Upper lobe of right lung (tissue), 1 donor: Measurements from ENCODE around the gene DDX51. TPM values are rescaled to one million over a fixed set of nuclear protein-coding genes. Genes with fewer than 3 reads are reported as not detected.
A peak's percentile ranks its signal among the peaks of the same experiment; 100 is the strongest.

ENCODE experiments used
- ATAC-seq: fragments of 200-7000 bp; cut with Tn5 transposase; one replicate; pipeline ENCODE4 v1.9.1; 2020; ENCODE audit warnings: mild to moderate bottlenecking, moderate library complexity
- DNase-seq: peaks from one replicate; pipeline ENCODE4 v3.0.0-alpha.2; 2020
- H3K27ac ChIP-seq: fragments of 200-600 bp; one replicate; pipeline ENCODE4 v1.8.0; 2022
- H3K27me3 ChIP-seq: fragments of 200-600 bp; one replicate; pipeline ENCODE4 v1.8.0; 2022; ENCODE audit warnings: mild to moderate bottlenecking
- H3K36me3 ChIP-seq: fragments of 200-600 bp; one replicate; pipeline ENCODE4 v1.8.0; 2022
- H3K4me1 ChIP-seq: fragments of 200-600 bp; one replicate; pipeline ENCODE4 v1.8.0; 2022
- H3K4me3 ChIP-seq: fragments of 200-600 bp; one replicate; pipeline ENCODE4 v1.8.0; 2022; ENCODE audit warnings: mild to moderate bottlenecking
- H3K9me3 ChIP-seq: fragments of 200-600 bp; one replicate; pipeline ENCODE4 v1.8.0; 2022
- intact Hi-C: fragments of 100-400 bp; cut with DNase I; formaldehyde crosslinking; loops from one replicate; pipeline ENCODE4 v1.11.0; 2022
- long read RNA-seq: library from polyadenylated mRNA; unstranded; transcript quantifications from one replicate; pipeline ENCODE4 v2.0.0, GENCODE V29; 2021
- total RNA-seq: library from RNA; stranded (reverse); fragmentation: NEBNext Ultra II Directional; extraction: Animal tissue kit (Norgen Biotek cat#: 25700); gene quantifications from one replicate; pipeline ENCODE4 v1.2.1, GENCODE V29; 2021
- TF ChIP-seq, protein P1 (sequence below): fragments of 200-600 bp; IDR thresholded peaks from one replicate; pipeline ENCODE4 v1.8.0; 2022; ENCODE audit warnings: antibody characterized with exemption
- donor health status: DM: no; HTN: yes; CAD: no; lungs with severe emphysema.

The DDX51 gene, protein sequence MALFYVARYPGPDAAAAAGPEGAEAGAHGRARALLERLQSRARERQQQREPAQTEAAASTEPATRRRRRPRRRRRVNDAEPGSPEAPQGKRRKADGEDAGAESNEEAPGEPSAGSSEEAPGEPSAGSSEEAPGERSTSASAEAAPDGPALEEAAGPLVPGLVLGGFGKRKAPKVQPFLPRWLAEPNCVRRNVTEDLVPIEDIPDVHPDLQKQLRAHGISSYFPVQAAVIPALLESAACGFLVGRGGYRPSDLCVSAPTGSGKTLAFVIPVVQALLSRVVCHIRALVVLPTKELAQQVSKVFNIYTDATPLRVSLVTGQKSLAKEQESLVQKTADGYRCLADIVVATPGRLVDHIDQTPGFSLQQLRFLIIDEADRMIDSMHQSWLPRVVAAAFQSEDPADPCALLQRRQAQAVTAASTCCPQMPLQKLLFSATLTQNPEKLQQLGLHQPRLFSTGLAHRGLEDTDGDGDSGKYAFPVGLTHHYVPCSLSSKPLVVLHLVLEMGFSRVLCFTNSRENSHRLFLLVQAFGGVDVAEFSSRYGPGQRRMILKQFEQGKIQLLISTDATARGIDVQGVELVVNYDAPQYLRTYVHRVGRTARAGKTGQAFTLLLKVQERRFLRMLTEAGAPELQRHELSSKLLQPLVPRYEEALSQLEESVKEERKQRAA
- total RNA-seq: 16.2 TPM
- long read RNA-seq, full-length matches to known transcripts: 30 of 60 reads
- long read RNA-seq, partial matches to known transcripts: 3 of 60 reads
- long read RNA-seq, other reads (novel, unspliced or antisense): 27 of 60 reads

DNA sequence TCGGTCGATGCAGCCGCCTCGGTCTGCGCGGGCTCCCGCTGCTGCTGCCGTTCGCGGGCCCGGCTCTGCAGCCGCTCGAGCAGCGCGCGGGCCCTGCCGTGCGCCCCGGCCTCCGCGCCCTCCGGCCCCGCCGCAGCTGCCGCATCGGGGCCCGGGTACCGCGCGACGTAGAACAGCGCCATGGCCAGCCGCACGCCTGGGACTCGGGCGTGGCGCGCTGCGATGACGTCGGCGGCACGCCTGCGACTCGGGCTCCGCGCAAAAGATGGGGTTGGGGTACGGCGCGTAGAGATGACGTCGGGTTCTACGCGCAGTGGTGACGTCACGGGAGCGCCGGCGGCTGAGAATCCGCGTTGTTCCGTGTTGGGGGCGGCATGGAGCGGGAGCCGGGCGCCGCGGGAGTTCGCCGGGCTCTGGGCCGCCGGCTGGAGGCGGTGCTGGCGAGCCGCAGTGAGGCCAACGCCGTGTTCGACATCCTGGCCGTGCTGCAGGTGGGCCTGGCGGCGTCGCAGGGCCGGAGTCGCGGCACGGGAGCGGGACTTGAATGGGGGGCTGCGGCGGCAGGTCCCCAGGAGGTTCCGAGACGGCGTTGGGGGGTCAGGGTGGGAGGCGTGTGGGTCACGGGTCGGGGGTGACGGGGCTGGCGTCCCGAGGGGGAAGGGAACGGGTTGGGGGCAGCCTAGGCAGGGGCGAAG is at the start of gene DDX51, which contains the start of gene NOC4L:
TSS of gene DDX51 (minus strand) at position 205 of the 695 bp plus-strand sequence. CDS start at position 182, 23 bp downstream.
TSS of gene NOC4L (plus strand) at position 343 of the 695 bp plus-strand sequence. CDS start at position 375, 32 bp downstream.
- TF ChIP-seq, protein P1, sequence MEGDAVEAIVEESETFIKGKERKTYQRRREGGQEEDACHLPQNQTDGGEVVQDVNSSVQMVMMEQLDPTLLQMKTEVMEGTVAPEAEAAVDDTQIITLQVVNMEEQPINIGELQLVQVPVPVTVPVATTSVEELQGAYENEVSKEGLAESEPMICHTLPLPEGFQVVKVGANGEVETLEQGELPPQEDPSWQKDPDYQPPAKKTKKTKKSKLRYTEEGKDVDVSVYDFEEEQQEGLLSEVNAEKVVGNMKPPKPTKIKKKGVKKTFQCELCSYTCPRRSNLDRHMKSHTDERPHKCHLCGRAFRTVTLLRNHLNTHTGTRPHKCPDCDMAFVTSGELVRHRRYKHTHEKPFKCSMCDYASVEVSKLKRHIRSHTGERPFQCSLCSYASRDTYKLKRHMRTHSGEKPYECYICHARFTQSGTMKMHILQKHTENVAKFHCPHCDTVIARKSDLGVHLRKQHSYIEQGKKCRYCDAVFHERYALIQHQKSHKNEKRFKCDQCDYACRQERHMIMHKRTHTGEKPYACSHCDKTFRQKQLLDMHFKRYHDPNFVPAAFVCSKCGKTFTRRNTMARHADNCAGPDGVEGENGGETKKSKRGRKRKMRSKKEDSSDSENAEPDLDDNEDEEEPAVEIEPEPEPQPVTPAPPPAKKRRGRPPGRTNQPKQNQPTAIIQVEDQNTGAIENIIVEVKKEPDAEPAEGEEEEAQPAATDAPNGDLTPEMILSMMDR: no peak
- H3K27ac ChIP-seq: peak within 1 kb of the TSS; percentile 87
- H3K27me3 ChIP-seq: no peaks in the 10 kb centered on the region
- peaks cover 33% of the 10 kb centered on the region for H3K36me3 ChIP-seq
- ATAC-seq: peak; percentile 95
- DNase-seq: peak; percentile 96
- intact Hi-C loops: no loop called here
- H3K4me3 ChIP-seq: peak within 1 kb of the TSS; percentile 81
- H3K4me1 ChIP-seq: peaks cover 18% of the 10 kb centered on the region
- no peaks in the 10 kb centered on the region for H3K9me3 ChIP-seq

DNA sequence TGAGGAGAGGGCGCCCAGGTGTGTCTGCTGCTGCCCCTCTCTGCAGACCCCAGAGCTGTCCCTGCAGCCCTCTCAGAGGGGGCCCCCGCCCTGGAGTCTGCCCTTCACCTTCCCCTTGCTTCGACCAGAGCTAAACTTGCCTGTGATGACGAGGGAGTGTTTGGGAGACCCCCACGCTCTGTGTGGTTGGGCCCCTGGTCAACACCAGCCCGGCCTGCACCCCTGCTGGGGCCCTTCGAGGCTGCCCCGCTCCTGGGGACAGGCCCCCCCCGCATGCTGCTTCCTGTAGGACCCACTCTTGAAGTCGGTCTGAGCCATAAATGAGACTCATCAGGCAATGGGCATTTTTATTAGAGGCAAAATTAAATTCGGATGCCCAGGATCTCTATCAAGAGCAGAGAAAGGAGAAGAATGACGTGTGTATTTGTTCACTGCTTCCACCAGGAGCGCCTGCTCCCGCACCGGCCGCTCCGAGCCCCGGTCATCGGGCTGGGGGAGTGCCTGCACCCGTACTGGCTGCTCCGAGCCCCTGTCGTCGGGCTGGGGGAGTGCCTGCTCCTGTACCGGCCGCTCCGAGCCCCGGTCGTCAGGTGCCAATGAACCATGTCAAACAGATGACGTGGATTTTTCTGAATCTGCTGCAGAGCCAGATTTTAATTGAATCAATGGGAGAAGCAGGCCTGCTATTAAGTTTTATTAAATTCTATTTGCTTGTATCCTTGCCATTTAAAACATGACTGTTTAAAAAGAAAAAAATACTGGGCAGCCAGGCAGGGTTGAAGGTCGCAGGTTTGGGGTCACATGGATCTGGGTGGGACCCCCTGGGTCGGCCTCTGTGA is 47.8 kb upstream of the DDX51 start:
- Histone ChIP-seq H3K27ac (no peak overlapping the region), H3K9me3 (no peaks in the 10 kb centered on the region), H3K36me3 (no peaks in the 10 kb centered on the region), H3K4me1 (peaks cover 5% of the 10 kb centered on the region), H3K27me3 (no peaks in the 10 kb centered on the region), H3K4me3 (no peak overlapping the region)
- intact Hi-C loops: no loop called here
- no peak for DNase-seq
- no peak for ATAC-seq
- TF ChIP-seq, protein P1: no peak

DNA sequence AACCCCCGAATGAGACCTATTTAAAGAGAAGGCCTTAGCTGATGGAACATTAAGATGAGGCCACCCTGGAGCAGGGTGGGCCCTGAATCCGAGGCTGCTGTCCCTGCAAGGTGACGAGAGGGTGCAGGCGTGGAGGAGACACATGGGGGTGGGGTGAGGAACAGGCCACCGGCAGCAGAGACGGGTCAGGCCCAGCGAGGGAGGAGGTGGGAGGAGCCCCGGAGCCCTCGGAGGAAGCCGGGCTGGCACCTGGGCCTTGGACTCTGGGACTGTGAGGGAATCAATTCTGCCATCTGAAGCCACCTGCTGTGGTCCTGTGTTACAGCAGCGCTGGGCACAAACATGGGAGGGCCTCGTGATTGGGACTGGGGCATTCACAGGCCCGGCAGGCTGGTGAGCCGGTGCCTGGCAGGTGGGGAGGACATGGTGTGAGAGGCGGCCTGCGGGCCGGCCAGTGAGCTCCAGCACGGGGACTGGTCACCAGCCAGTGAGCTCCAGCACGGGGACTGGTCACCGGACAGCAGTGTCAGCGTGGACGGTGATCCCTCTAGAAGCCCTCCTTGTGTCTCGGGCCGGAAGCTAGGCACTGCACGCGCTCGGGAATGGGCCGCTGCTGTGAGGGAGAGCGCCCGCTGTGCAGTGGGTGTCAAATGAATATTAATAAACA is 46.8 kb upstream of the DDX51 start:
- Histone ChIP-seq H3K4me3 (no peak overlapping the region), H3K27ac (no peak overlapping the region), H3K27me3 (no peaks in the 10 kb centered on the region), H3K4me1 (peaks cover 5% of the 10 kb centered on the region), H3K36me3 (no peaks in the 10 kb centered on the region), H3K9me3 (no peaks in the 10 kb centered on the region)
- DNase-seq (no peak), ATAC-seq (no peak)
- intact Hi-C loops: no loop called here
- TF ChIP-seq, protein P1: no peak

DNA sequence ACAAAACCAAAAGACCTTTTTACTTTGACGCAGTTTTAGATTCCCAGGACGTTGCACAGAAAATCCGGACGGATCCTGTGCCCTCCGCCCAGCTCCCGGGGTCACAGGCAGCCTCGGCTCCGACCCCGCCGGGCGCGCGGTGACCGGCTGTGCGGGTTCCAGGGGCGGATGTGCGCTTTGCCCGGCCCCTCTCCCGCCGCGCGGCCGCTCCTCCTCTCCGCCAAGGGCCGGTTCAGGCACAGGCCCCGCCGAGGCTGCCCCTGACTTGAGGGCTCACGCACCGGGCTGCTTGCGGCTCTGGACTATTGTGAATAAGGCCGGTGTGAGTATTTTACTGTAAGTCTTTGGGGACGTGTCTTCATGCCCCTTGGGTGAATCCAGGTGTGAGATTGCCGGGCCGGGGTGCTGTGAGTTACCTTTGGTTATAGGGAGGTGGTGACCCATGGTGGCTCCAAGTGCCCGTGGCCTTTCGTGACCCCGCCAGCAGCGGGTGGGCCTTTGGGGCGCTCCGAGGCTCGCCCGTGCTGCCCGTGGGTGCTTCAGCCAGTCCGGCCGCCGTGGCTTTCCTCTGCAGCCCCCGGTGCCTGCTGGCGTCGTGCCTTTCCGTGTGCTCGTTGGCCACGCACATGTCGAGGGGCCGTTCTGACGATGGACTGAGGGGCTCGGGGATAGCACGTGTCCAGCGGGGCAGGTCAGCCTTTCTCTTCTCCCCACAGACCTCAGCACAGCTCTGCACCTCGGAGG is 46.1 kb upstream of the DDX51 start:
- Histone ChIP-seq H3K4me1 (peaks cover 5% of the 10 kb centered on the region), H3K9me3 (no peaks in the 10 kb centered on the region), H3K4me3 (peak overlapping the region; percentile 71), H3K27ac (peak overlapping the region; percentile 76), H3K36me3 (no peaks in the 10 kb centered on the region), H3K27me3 (no peaks in the 10 kb centered on the region)
- ATAC-seq: peak; percentile 8
- intact Hi-C loops: no loop called here
- DNase-seq: peak; percentile 77
- TF ChIP-seq, protein P1: peak; percentile 8
